Urothelium cell line (cell line): Measurements from ENCODE around the gene DCAF12.

Experiments used
- DNase-seq: peaks from one replicate; pipeline ENCODE4 v3.0.0; 2011; ENCODE audit warnings: low spot score, mixed read lengths
- FAIRE-seq: peaks from 2 replicates; lab custom pipeline; 2011; peaks lifted over from hg19 to GRCh38; lab: Jason Lieb, UNC

The DCAF12 gene

GRCh38 chr9:34127035-34127948, 794 bp upstream of the DCAF12 start:
- FAIRE-seq (peak; percentile 56), DNase-seq (no peak)

DNA sequence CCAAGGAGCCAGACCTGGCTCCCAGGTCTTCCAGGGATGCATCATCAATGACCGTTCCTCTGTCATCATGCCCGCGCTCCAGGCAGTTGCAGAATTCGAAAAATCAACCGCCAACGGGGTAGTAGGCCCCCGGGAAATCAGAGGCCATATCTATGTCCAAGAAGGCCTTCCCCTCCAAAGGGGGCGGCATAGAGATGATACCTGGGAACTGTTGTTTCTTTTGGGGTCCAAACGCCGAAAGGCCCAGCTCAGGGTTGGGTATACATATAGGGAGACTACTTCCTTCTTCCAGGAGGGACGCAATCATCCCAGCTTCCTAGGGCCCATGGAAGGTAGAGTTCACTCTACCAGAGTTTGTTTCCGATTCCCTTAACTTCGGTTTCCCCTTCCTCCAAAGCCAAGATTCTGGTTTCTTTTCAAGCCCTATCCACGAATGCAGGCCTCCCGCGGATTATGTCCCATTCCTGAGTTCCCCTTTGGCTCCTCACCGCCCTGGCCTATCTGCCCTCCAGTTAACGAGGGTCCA, 754 bp downstream of the DCAF12 start:
- FAIRE-seq (no peak), DNase-seq (peak; percentile 23)

DNA sequence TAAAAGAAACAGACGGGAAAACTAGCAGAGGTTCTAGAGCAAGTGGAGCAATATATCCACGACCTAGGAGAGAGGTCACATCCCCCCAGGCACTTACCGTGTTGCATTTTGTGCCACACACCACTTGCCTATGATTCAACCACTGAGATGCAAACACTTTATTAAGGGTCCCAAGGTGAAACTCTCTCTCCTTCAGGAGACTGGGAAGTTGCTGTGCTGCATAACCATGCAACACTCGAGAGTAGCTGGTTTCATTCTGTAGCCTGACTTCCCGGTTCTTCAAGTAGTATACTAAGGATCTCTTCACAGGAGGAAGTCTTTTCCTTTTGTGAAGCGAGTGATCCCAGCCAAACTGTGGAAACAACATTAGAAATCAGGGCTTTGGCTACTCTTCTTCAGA, 1.6 kb downstream of the DCAF12 start:
- FAIRE-seq (no peak), DNase-seq (no peak)

DNA sequence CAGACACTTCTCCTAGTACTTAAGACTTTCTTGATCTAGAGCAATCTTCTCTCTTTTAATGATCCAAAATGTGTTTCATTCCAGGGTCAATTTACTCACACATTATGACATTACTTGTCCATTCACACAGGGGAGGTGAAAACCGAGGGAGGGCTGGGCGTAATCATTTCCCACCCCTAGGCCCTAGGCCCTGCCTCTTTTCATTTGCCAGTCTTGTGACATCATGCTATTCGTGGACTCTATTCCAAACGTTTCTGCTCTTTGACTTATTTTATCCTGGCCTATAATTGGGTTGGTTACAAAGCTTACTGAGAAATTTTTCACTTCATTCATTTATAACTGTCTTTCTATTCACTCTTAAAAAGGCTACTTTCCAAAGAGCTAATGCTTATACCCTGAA, 2.4 kb downstream of the DCAF12 start:
- no peak for FAIRE-seq
- DNase-seq: no peak

DNA sequence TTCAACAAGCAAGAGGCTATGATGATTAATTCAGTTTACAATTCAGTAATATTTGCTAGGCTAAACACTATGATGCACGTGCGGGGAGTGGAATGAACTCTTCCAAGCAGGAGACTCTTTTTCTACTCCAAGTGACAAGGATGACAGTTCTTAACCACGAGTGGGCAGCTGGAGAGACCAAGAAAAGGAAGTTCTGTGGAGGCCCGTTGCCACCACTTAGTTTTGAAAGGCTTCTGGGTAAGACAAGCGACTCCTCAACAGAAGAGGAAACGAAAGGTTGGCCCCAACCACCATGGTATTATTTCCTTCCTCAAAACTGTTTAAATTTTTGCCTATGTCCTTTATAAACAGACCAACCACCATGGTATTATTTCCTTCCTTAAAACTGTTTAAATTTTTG, 2.8 kb downstream of the DCAF12 start:
- no peak for FAIRE-seq
- no peak for DNase-seq

- DNase-seq (no peak), FAIRE-seq (no peak)
Observed at GRCh38 chr9:34121996-34122395, 4.5 kb downstream of the DCAF12 start.

- DNase-seq (no peak), FAIRE-seq (no peak)
Observed at GRCh38 chr9:34119713-34120112, 6.8 kb downstream of the DCAF12 start.

DNA sequence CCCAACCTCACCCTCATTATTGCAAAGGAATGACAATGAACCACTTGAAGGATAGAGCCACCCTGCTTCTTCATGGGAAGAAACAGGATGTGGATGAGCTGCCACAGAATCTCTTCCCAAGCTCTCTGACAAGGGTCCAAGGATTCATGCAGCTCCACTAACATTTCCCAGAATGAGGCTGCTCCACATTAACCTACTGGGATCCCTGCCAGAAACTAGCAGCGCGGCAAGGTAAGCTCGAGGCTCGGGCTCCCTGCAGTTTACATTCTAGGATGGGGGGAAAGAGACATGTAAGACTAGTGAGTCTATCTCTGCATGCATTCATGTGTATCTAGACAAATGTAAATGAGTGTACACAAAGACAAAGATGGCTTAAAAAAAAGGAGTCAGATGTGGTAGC, 12.1 kb downstream of the DCAF12 start:
- FAIRE-seq (no peak), DNase-seq (no peak)

GRCh38 chr9:34106110-34106509, 20.4 kb downstream of the DCAF12 start:
- DNase-seq (no peak), FAIRE-seq (no peak)

DNA sequence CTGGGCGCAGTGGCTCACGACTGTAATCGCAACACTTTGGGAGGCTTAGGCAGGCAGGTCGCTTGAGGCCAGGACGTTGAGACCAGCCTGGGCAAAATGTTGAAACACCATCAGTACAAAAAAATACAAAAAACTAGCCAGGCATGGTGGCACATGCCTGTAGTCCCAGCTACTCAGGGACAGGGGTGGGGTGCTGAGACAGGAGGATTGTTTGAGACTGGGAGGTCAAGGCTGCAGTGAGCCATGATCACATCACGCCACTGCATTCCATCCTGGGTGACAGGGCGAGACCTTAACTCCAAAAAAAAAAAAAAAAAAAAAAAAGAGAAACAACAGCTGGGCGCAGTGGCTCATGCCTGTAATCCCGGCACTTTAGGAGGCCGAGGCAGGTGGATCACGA, 23.7 kb downstream of the DCAF12 start:
- no peak for DNase-seq
- no peak for FAIRE-seq

DNA sequence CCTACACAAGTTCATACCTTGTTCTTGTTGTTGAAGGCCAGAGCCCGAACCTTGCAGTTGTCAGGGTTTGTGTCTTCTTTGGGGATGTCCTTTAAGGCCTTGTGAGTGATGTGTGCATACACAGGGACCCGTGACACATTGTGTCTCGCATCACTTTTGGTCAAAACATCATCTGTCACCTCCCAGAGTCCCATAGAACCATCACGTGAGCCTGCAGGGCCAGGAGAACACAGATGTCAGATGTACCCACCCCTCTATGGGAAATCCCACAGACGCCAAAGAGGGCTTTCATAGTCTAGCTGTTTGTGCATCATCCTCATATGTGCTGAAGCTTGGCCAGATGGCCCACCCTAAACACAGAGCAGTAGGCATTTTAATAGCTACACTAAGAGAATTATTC, 28.2 kb downstream of the DCAF12 start:
- FAIRE-seq: no peak
- no peak for DNase-seq

DNA sequence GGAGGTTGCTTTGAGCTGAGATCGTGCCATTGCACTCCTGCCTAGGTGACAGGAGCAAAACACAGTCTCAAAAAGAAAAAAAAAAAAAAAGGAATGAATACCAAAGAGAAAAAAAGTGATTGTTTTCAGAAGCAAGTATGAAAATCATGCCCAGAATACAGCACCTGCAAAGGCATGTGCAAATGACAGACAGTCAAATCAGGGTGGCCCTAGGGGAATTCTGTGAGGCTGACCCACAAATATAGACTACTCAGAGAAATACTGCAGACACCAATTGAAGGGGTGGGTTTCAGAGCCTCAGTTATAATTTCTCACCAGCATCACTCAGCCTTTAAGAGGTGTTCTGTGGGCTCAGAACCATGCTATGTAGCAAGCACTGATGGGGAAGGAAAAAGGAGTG, 28.6 kb downstream of the DCAF12 start:
- FAIRE-seq (no peak), DNase-seq (no peak)

DNA sequence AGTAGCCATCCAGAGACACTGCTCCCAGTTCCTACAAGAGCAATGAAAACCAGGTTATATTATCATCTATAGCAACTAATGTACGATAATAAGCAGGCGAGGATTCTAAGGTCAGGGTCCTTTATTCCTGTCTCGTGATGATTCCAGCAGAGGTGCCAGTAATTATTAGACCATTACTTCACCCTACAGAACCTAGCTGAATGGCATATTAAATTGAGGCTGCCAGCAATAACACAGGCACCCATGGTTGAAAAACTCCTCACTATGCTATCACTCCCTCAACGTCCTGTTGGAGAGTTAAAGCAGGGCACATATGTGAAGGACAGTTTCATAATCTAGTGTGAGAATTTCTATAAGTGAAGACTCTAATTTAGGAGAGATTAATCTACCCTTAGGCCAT, 29.7 kb downstream of the DCAF12 start:
- FAIRE-seq (no peak), DNase-seq (no peak)

DNA sequence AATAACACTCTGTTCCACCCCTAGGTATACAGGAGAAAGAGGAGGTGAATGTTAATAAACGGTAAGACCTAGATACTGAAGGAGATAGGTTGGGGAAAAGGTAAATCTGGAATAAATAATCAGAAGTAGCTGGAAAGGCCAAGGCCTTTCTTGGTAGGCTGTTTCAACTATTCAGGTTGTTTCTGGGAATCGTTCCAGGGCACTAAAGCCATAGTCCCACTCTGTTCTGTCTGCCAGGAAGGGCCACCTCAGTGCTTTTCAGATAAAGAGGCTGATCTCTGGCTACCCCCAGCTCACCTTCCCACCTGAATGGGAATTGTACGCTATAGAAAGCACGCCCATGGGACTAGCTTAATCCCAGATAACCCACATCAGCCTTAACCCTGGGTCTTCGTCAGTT, 32.9 kb downstream of the DCAF12 start:
- FAIRE-seq: no peak

DNA sequence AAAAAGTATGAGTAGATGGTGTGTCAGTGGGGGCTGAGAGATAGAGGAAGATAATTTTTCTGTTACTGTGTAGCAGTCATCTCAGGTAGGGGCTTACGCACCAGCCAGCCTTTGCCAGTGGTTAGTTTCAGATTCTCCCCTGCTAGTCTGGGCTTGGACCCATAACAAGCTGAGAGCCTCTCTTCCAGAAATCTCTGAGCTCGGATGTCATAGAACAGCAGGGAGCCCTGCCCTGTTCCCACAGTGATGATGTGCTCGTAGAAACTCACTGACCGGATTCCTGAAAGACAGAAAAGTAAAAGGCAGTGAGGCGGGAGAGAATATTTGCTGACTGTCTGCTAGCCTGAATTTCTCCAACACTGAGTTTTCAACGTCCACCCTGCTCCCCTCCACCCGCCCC, 37.2 kb downstream of the DCAF12 start:
- FAIRE-seq (no peak), DNase-seq (no peak)

More for the DNA sequence above, 32.9 kb downstream of the DCAF12 start:
- no peak for DNase-seq

GRCh38 chr9:34087370-34087769, 39.1 kb downstream of the DCAF12 start:
- DNase-seq (no peak), FAIRE-seq (no peak)

DNA sequence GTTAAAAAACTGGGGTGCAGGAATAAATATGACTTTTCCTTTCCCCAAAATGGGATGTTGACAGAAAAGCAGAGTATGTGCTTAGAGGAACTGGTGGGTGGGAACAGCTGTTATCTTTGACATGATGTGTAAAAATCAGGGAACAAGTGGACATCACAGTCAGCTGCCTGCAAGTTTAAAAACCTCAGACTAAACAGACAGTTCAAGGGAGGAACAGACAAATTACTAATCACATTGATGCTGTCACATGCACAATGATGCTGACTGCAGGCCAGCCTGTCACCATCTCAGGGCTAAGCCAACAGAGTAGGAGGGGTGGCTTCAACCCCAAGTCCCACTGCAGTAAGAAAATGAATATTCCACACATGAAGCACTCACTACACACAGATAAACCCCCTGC, 39.6 kb downstream of the DCAF12 start:
- no peak for DNase-seq
- FAIRE-seq: peak; percentile 55

DNA sequence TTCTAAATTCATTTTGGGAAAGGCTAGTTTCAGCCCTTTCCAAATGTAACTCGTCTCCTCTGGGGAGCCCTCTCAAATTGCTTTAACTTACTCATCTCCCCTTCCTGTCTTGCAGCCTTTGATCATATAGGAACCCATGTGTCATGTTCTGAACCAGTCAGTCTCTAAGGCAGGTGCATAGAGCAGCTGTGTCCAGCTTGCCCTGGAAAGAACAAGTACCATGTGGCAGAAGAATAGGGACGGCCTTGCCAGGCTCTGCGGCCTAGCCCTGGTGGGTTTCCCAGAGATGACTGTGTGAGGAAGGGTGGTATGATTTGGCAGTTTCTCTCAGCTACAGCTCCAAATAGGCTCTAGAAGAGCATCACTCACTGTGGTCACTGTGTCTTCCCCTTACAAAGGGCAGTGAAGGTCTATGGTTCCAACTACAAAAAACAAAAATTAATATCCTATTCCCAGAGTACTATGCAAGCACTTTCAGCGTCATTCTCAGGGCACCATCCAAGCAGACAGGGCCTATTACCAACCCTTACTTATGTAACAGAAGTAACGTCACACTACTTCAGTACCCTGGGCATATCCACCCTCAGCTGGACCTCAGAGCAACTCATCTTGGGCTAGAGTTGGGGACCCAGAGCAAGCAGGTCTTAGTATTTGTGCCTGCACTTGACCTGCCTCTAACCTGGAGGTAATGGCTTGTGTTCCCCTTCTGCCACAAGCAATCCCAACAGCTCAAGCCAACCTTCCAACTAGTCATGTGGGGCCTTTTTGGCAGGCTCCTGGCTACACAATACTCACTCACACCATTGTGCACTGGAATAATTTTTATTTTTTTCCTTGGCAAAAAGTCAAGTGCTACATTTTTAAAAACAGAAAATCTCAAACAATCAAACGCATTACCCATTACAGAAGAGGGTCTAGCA, 40.7 kb downstream of the DCAF12 start:
- FAIRE-seq (no peak), DNase-seq (no peak)

GRCh38 chr9:34084562-34084961, 41.9 kb downstream of the DCAF12 start:
- FAIRE-seq (no peak), DNase-seq (no peak)

DNA sequence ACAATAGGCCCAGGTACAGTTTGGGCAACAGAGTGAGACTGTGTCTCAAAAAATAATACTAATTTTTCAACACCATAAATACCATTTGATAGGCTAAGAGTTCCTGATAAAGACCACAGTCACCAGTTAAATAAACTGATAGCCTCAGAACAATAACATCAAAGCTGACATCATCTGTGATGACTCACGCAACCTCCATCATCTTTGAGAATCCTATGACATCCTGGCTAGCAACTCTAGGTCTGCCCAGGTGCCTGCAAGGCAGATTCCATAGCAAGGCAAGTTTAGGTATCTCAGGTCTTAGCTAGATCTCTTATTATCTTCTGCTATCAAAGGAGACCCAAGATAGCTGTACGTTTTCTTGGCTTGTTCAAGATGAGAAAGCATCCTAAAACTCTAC, 47.3 kb downstream of the DCAF12 start:
- peak; percentile 63 for DNase-seq

GRCh38 chr9:34072868-34073590, 53.5 kb downstream of the DCAF12 start:
- DNase-seq: peak; percentile 56
- no peak for FAIRE-seq

More for the DNA sequence above, 47.3 kb downstream of the DCAF12 start:
- FAIRE-seq: no peak
